GM12878 (cell line): ENCODE measurements around the gene ZSCAN5B. TPM values are rescaled to one million over a fixed set of nuclear protein-coding genes. Genes with fewer than 3 reads are reported as not detected.

Source experiments
- BHLHE40 ChIP-seq, 2 experiments: fragments of 450-650 bp in 1 of 2; IDR thresholded peaks; 2 replicates each; pipeline ENCODE4 v1.6.1; 2011 to 2017; ENCODE audit warnings: low read depth in 2 of 2, borderline replicate concordance in 1 of 2, improper control_type of control experiment in 1 of 2, low read length in 1 of 2, mild to moderate bottlenecking in 1 of 2
- BRCA1 ChIP-seq: IDR thresholded peaks from 2 replicates; pipeline ENCODE4 v1.6.1; 2011; ENCODE audit warnings: low read depth, low read length, improper control_type of control experiment
- IRF4 ChIP-seq: IDR thresholded peaks from 2 replicates; pipeline ENCODE4 v1.6.1; 2011; ENCODE audit warnings: low read depth, low read length
- MYC ChIP-seq: IDR thresholded peaks from 2 replicates; pipeline ENCODE4 v1.6.1; 2011; ENCODE audit warnings: mild to moderate bottlenecking, low read length, moderate library complexity, inconsistent platforms; ENCODE audit not compliant: insufficient read depth, insufficient replicate concordance, insufficient read length, severe bottlenecking
- PML ChIP-seq: IDR thresholded peaks from 2 replicates; pipeline ENCODE4 v1.6.1; 2012; ENCODE audit warnings: low read length, inconsistent platforms
- RUNX3 ChIP-seq: IDR thresholded peaks from 2 replicates; pipeline ENCODE4 v1.6.1; 2012; ENCODE audit warnings: low read length, inconsistent platforms
- SREBF1 ChIP-seq: IDR thresholded peaks from 2 replicates; pipeline ENCODE4 v1.6.1; 2012; ENCODE audit warnings: mild to moderate bottlenecking, low read length
- SREBF2 ChIP-seq: IDR thresholded peaks from 2 replicates; pipeline ENCODE4 v1.6.1; 2012; ENCODE audit warnings: mild to moderate bottlenecking, low read length
- ZSCAN29 ChIP-seq: fragments of 450-650 bp; IDR thresholded peaks from 2 replicates; pipeline ENCODE4 v1.6.1; 2017; ENCODE audit warnings: mild to moderate bottlenecking, moderate library complexity
- polyA plus RNA-seq, 11 experiments: library from polyadenylated mRNA; depleted of rRNA in 4 of 11; unstranded in 6 of 11; stranded (reverse) in 5 of 11; fragments of >200 nt; fragmentation: Nextera tagmentation in 4 of 11; fragmentation: Illumina TruSeq in 1 of 11; extraction: Ambion mirVana in 4 of 11; extraction: Trizol in 1 of 11; gene quantifications; 1 replicate in 1 of 11; 2 replicates in 10 of 11; pipeline versions ENCODE4 v1.2.1 to v1.2.3, GENCODE V29; 2011 to 2016; ENCODE audit warnings: inconsistent platforms in 2 of 11, missing spikeins in 2 of 11, low read depth in 1 of 11
- total RNA-seq, 4 experiments: library from RNA; depleted of rRNA in 3 of 4; stranded (reverse); fragments of >200 nt in 3 of 4; fragmentation: Illumina TruSeq in 1 of 4; extraction: Trizol in 1 of 4; gene quantifications; 2 replicates each; pipeline versions ENCODE4 v1.2.1 to v1.2.3, GENCODE V29; 2013 to 2021
- TF ChIP-seq, protein P1 (sequence below): fragments of 450-650 bp; IDR thresholded peaks from 2 replicates; pipeline ENCODE4 v1.6.1; 2017; ENCODE audit warnings: mild to moderate bottlenecking, moderate library complexity
- TF ChIP-seq, protein P2 (sequence below): IDR thresholded peaks from 2 replicates; pipeline ENCODE4 v1.6.1; 2011; ENCODE audit warnings: low read depth, mild to moderate bottlenecking, low read length, moderate library complexity, borderline replicate concordance; ENCODE audit errors: extremely low read depth
- TF ChIP-seq, protein P3 (sequence below): fragments of 450-650 bp; IDR thresholded peaks from 2 replicates; pipeline ENCODE4 v1.6.1; 2017; ENCODE audit warnings: borderline replicate concordance
- TF ChIP-seq, protein P4 (sequence below): IDR thresholded peaks from 2 replicates; pipeline ENCODE4 v1.6.1; 2012; ENCODE audit warnings: low read length, inconsistent platforms
- TF ChIP-seq, protein P5 (sequence below): fragments of 450-650 bp; IDR thresholded peaks from 2 replicates; pipeline ENCODE4 v1.6.1; 2018; ENCODE audit warnings: mild to moderate bottlenecking, low read depth, moderate library complexity; ENCODE audit not compliant: partially characterized antibody
- TF ChIP-seq, protein P6 (sequence below): fragments of 450-650 bp; IDR thresholded peaks from 2 replicates; pipeline ENCODE4 v1.6.1; 2018; ENCODE audit warnings: borderline replicate concordance, mild to moderate bottlenecking; ENCODE audit not compliant: partially characterized antibody

The ZSCAN5B gene
- total and polyA plus RNA-seq, 10 of the 15 experiments (the other 5 are each of a cell fraction or from before 2014, with no cell fraction given): 0.04 TPM; not detected in 9

DNA sequence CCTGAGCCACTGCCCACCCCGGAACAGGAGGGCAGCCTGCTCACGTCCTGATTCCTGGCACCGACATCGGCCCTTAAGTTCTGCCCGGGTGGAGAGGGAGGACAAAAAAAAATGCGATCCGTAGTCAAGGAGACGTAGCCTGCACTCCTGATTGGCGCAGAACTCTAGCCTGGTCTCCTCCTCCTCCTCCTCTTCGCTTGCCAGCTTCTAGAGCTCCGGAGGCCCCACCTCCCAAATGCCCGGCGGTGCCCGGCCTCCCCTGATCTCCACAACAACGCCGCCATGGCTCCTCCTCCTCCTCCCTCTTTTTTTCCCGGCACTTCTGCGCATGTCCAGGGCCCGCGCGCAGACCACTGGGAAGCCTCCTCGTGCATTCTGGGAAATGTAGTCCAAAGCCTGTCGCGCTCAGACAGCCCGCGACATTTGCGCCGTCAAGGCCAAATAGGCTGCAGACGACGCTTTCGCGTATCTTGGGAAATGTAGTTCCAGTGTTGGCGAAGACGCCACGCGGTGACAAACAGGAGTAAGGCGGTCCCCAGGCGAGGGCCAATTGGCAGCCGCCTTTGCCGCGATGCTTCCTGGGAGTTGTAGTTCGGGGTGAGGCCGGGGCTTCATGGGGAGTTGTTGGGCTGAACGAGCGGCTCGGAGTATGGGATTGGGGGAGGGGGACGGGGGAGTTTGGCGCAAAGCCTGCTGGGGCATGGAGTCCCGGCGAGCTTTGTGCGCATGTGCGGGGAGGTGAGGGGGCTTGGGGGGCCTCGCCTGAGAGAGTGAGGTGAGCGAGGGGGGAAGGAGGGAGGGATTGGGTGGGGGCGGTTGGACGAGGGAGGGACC, 56.8 kb downstream of the ZSCAN5B start, which contains the start of gene ZNF444 (continued):
- TF ChIP-seq MYC: no peak
- TF ChIP-seq, protein P1, sequence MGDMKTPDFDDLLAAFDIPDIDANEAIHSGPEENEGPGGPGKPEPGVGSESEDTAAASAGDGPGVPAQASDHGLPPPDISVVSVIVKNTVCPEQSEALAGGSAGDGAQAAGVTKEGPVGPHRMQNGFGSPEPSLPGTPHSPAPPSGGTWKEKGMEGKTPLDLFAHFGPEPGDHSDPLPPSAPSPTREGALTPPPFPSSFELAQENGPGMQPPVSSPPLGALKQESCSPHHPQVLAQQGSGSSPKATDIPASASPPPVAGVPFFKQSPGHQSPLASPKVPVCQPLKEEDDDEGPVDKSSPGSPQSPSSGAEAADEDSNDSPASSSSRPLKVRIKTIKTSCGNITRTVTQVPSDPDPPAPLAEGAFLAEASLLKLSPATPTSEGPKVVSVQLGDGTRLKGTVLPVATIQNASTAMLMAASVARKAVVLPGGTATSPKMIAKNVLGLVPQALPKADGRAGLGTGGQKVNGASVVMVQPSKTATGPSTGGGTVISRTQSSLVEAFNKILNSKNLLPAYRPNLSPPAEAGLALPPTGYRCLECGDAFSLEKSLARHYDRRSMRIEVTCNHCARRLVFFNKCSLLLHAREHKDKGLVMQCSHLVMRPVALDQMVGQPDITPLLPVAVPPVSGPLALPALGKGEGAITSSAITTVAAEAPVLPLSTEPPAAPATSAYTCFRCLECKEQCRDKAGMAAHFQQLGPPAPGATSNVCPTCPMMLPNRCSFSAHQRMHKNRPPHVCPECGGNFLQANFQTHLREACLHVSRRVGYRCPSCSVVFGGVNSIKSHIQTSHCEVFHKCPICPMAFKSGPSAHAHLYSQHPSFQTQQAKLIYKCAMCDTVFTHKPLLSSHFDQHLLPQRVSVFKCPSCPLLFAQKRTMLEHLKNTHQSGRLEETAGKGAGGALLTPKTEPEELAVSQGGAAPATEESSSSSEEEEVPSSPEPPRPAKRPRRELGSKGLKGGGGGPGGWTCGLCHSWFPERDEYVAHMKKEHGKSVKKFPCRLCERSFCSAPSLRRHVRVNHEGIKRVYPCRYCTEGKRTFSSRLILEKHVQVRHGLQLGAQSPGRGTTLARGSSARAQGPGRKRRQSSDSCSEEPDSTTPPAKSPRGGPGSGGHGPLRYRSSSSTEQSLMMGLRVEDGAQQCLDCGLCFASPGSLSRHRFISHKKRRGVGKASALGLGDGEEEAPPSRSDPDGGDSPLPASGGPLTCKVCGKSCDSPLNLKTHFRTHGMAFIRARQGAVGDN: no peak
- TF ChIP-seq RUNX3: no peak; the same call in 1 of the 2 replicates
- TF ChIP-seq BRCA1: peak; percentile 63
- TF ChIP-seq PML: no peak
- TF ChIP-seq, protein P2, sequence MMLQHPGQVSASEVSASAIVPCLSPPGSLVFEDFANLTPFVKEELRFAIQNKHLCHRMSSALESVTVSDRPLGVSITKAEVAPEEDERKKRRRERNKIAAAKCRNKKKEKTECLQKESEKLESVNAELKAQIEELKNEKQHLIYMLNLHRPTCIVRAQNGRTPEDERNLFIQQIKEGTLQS: peak; percentile 77; the same call in 1 of the 2 replicates
- TF ChIP-seq SREBF1: peak; percentile 78
- TF ChIP-seq, protein P3, sequence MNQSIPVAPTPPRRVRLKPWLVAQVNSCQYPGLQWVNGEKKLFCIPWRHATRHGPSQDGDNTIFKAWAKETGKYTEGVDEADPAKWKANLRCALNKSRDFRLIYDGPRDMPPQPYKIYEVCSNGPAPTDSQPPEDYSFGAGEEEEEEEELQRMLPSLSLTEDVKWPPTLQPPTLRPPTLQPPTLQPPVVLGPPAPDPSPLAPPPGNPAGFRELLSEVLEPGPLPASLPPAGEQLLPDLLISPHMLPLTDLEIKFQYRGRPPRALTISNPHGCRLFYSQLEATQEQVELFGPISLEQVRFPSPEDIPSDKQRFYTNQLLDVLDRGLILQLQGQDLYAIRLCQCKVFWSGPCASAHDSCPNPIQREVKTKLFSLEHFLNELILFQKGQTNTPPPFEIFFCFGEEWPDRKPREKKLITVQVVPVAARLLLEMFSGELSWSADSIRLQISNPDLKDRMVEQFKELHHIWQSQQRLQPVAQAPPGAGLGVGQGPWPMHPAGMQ: no peak
- TF ChIP-seq, protein P4, sequence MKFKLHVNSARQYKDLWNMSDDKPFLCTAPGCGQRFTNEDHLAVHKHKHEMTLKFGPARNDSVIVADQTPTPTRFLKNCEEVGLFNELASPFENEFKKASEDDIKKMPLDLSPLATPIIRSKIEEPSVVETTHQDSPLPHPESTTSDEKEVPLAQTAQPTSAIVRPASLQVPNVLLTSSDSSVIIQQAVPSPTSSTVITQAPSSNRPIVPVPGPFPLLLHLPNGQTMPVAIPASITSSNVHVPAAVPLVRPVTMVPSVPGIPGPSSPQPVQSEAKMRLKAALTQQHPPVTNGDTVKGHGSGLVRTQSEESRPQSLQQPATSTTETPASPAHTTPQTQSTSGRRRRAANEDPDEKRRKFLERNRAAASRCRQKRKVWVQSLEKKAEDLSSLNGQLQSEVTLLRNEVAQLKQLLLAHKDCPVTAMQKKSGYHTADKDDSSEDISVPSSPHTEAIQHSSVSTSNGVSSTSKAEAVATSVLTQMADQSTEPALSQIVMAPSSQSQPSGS: no peak
- TF ChIP-seq SREBF2: no peak
- TF ChIP-seq, protein P5, sequence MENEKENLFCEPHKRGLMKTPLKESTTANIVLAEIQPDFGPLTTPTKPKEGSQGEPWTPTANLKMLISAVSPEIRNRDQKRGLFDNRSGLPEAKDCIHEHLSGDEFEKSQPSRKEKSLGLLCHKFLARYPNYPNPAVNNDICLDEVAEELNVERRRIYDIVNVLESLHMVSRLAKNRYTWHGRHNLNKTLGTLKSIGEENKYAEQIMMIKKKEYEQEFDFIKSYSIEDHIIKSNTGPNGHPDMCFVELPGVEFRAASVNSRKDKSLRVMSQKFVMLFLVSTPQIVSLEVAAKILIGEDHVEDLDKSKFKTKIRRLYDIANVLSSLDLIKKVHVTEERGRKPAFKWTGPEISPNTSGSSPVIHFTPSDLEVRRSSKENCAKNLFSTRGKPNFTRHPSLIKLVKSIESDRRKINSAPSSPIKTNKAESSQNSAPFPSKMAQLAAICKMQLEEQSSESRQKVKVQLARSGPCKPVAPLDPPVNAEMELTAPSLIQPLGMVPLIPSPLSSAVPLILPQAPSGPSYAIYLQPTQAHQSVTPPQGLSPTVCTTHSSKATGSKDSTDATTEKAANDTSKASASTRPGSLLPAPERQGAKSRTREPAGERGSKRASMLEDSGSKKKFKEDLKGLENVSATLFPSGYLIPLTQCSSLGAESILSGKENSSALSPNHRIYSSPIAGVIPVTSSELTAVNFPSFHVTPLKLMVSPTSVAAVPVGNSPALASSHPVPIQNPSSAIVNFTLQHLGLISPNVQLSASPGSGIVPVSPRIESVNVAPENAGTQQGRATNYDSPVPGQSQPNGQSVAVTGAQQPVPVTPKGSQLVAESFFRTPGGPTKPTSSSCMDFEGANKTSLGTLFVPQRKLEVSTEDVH: peak; percentile 29
- TF ChIP-seq ZSCAN29: no peak
- peak; percentile 40; the same call in 1 of the 2 replicates for TF ChIP-seq IRF4
- TF ChIP-seq BHLHE40 (IDR thresholded peaks at IDR 0.05; ENCODE audit: borderline replicate concordance in 1 of 2, low read depth in 2 of 2, low read length in 1 of 2): no peak; a peak in 1 of 4 replicates
- TF ChIP-seq, protein P6, sequence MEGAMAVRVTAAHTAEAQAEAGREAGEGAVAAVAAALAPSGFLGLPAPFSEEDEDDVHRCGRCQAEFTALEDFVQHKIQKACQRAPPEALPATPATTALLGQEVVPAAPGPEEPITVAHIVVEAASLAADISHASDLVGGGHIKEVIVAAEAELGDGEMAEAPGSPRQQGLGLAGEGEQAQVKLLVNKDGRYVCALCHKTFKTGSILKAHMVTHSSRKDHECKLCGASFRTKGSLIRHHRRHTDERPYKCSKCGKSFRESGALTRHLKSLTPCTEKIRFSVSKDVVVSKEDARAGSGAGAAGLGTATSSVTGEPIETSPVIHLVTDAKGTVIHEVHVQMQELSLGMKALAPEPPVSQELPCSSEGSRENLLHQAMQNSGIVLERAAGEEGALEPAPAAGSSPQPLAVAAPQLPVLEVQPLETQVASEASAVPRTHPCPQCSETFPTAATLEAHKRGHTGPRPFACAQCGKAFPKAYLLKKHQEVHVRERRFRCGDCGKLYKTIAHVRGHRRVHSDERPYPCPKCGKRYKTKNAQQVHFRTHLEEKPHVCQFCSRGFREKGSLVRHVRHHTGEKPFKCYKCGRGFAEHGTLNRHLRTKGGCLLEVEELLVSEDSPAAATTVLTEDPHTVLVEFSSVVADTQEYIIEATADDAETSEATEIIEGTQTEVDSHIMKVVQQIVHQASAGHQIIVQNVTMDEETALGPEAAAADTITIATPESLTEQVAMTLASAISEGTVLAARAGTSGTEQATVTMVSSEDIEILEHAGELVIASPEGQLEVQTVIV: peak; percentile 94
